HCT116 (cell line): ENCODE data around the gene ALG10B. TPM values are rescaled to one million over a fixed set of nuclear protein-coding genes. Genes with fewer than 3 reads are reported as not detected.

Source experiments
- ATAC-seq: fragments of 200-7000 bp; cut with Tn5 transposase; 2 replicates; pipeline ENCODE4 v1.9.1; 2020; ENCODE audit warnings: mild to moderate bottlenecking, moderate library complexity
- BruUV-seq: library from RNA; stranded (reverse); fragments of 400-500 nt; replicated peaks from 2 replicates; lab custom pipeline; 2021; lab: Mats Ljungman, UMichigan
- CTCF ChIA-PET: fragments of 300-600 bp; sonication (Branson Sonifier 250); formaldehyde crosslinking; loops from one replicate; lab custom pipeline; 2021; ENCODE audit warnings: antibody characterized with exemption; lab: Charles Lee
- POLR2A ChIA-PET: fragments of 300-600, 350-600 bp; sonication (Branson Sonifier 250); formaldehyde crosslinking; loops from one replicate; lab custom pipeline; 2021; ENCODE audit warnings: antibody characterized with exemption; lab: Charles Lee
- RAD21 ChIA-PET, 2 experiments: fragments of 300-600 bp; sonication (Branson Sonifier 250); formaldehyde crosslinking; loops; one replicate each; lab custom pipeline; 2023; ENCODE audit warnings: low total read pairs in 2 of 2; ENCODE audit not compliant: uncharacterized antibody in 2 of 2, unreplicated experiment in 2 of 2, low non-redundant PET in 1 of 2; lab: Charles Lee
- DNase-seq: peaks from one replicate; pipeline ENCODE4 v3.0.0-alpha.2; 2010; ENCODE audit warnings: low read depth, low spot score
- H2AFZ ChIP-seq: fragments of 200-600 bp; shearing (Covaris generic), sonication (generic); 2 replicates; pipeline ENCODE4 v1.6.1; 2017; ENCODE audit warnings: low read depth, mixed run types, mixed read lengths, antibody characterized with exemption, low read length; ENCODE audit not compliant: poor library complexity, severe bottlenecking
- H3K27ac ChIP-seq: 2 replicates; pipeline ENCODE4 v1.5.1; 2012; ENCODE audit warnings: low read depth, low read length
- H3K27me3 ChIP-seq: fragments of 200-600 bp; sonication (generic); 2 replicates; pipeline ENCODE4 v1.6.1; 2016; ENCODE audit warnings: mixed run types, low read length, mixed read lengths; ENCODE audit not compliant: insufficient read depth
- H3K36me3 ChIP-seq, 2 experiments: fragments of 200-500 bp in 1 of 2; fragments of 200-600 bp in 1 of 2; sonication (Bioruptor generic) in 1 of 2; sonication (generic) in 1 of 2; 2 replicates each; pipeline versions ENCODE4 v1.5.1 to v1.6.1; 2014 to 2016; ENCODE audit warnings: low read length in 2 of 2, inconsistent platforms in 1 of 2, mixed read lengths in 1 of 2, mixed run types in 1 of 2; ENCODE audit not compliant: insufficient read depth in 2 of 2, control insufficient read depth in 1 of 2
- H3K4me1 ChIP-seq, 2 experiments: fragments of 200-600 bp in 1 of 2; sonication (generic) in 1 of 2; 2 replicates each; pipeline versions ENCODE4 v1.5.1 to v1.6.1; 2012 to 2017; ENCODE audit warnings: low read length in 2 of 2, inconsistent platforms in 1 of 2, mild to moderate bottlenecking in 1 of 2, mixed read lengths in 1 of 2, mixed run types in 1 of 2, moderate library complexity in 1 of 2; ENCODE audit not compliant: insufficient read depth in 2 of 2, control insufficient read depth in 1 of 2
- H3K4me2 ChIP-seq: fragments of 200-600 bp; sonication (generic); 2 replicates; pipeline ENCODE4 v1.6.1; 2017; ENCODE audit warnings: mixed run types, low read length, mixed read lengths
- H3K4me3 ChIP-seq, 2 experiments: fragments of 200-600 bp in 1 of 2; sonication (generic) in 1 of 2; replicated peaks in 1 of 2; 2 replicates each; pipeline ENCODE4 v1.5.1; 2011 to 2016; ENCODE audit warnings: low read length in 2 of 2, control low read depth in 1 of 2, low read depth in 1 of 2, mild to moderate bottlenecking in 1 of 2, mixed read lengths in 1 of 2, mixed run types in 1 of 2
- H3K79me2 ChIP-seq: fragments of 200-600 bp; sonication (generic); 2 replicates; pipeline ENCODE4 v1.6.1; 2017; ENCODE audit warnings: mild to moderate bottlenecking, mixed run types, low read length, moderate library complexity, mixed read lengths; ENCODE audit not compliant: insufficient read depth
- H3K9ac ChIP-seq: fragments of 200-600 bp; sonication (generic); 2 replicates; pipeline ENCODE4 v1.6.1; 2016; ENCODE audit warnings: low read length, mixed read lengths
- H3K9me2 ChIP-seq: fragments of 200-600 bp; sonication (generic), shearing (Covaris generic); 2 replicates; pipeline ENCODE4 v1.6.1; 2017; ENCODE audit warnings: mixed run types, mild to moderate bottlenecking, moderate library complexity; ENCODE audit not compliant: insufficient read depth
- H3K9me3 ChIP-seq, 2 experiments: fragments of 200-500 bp in 1 of 2; fragments of 200-600 bp in 1 of 2; sonication (Bioruptor generic) in 1 of 2; sonication (generic) in 1 of 2; 2 replicates each; pipeline ENCODE4 v1.6.1; 2014 to 2017; ENCODE audit warnings: low read length in 2 of 2, mixed read lengths in 2 of 2, inconsistent platforms in 1 of 2, low read depth in 1 of 2, mild to moderate bottlenecking in 1 of 2, mixed run types in 1 of 2, moderate library complexity in 1 of 2; ENCODE audit not compliant: control insufficient read depth in 1 of 2, insufficient read depth in 1 of 2
- H4K20me1 ChIP-seq: fragments of 200-600 bp; sonication (generic), shearing (Covaris generic); 2 replicates; pipeline ENCODE4 v1.6.1; 2017; ENCODE audit warnings: mixed run types, mild to moderate bottlenecking, moderate library complexity; ENCODE audit not compliant: insufficient read depth
- ATF3 ChIP-seq: IDR thresholded peaks from 2 replicates; pipeline ENCODE4 v1.6.1; 2012
- CTCF ChIP-seq, 3 experiments: fragments of 200-600 bp in 1 of 3; sonication (generic) in 1 of 3; IDR thresholded peaks in 2 of 3; conservative IDR thresholded peaks in 1 of 3; 2 replicates each; pipeline ENCODE4 v1.5.1; 2012 to 2017; ENCODE audit warnings: low read depth in 2 of 3, low read length in 2 of 3, antibody characterized with exemption in 1 of 3, borderline replicate concordance in 1 of 3, control low read depth in 1 of 3, mild to moderate bottlenecking in 1 of 3, mixed read lengths in 1 of 3, mixed run types in 1 of 3, moderate library complexity in 1 of 3; ENCODE audit not compliant: insufficient read depth in 1 of 3
- EGR1 ChIP-seq: IDR thresholded peaks from 2 replicates; pipeline ENCODE4 v1.6.1; 2012; ENCODE audit warnings: low read depth
- ELF1 ChIP-seq: IDR thresholded peaks from 2 replicates; pipeline ENCODE4 v1.6.1; 2012; ENCODE audit warnings: low read depth, borderline replicate concordance
- EZH2phosphoT487 ChIP-seq: fragments of 200-600 bp; IDR thresholded peaks from 2 replicates; pipeline ENCODE4 v1.6.1; 2018; ENCODE audit warnings: antibody characterized with exemption, borderline replicate concordance
- POLR2A ChIP-seq: IDR thresholded peaks from 2 replicates; pipeline ENCODE4 v1.7.0; 2011; ENCODE audit warnings: borderline replicate concordance; ENCODE audit not compliant: insufficient read depth, insufficient read length; ENCODE audit errors: extremely low read depth
- POLR2AphosphoS5 ChIP-seq: IDR thresholded peaks from 2 replicates; pipeline ENCODE4 v1.6.1; 2011; ENCODE audit warnings: mild to moderate bottlenecking, low read depth, low read length, moderate library complexity
- RAD21 ChIP-seq: IDR thresholded peaks from 2 replicates; pipeline ENCODE4 v1.6.1; 2012; ENCODE audit warnings: low read depth, mild to moderate bottlenecking
- ZBTB33 ChIP-seq: IDR thresholded peaks from 2 replicates; pipeline ENCODE4 v1.6.1; 2011; ENCODE audit warnings: mild to moderate bottlenecking, low read length, moderate library complexity; ENCODE audit not compliant: insufficient replicate concordance; ENCODE audit errors: extremely low read depth
- intact Hi-C: fragments of 100-400 bp; cut with micrococcal nuclease; formaldehyde crosslinking; loops from 2 replicates; pipeline ENCODE4 v1.10.0; 2022
- total RNA-seq: library from RNA; stranded (reverse); gene quantifications from one replicate; pipeline ENCODE4 v1.2.1, GENCODE V29; 2021; ENCODE audit not compliant: unreplicated experiment

ALG10B gene
- total RNA-seq, 1 experiment from 2014 or later = 9.0 TPM

- TF ChIP-seq POLR2A (no peak), ZBTB33 (no peak), ELF1 (no peak), EZH2phosphoT487 (no peak), CTCF (IDR thresholded peaks at IDR 0.05 in 2 of 3, conservative IDR thresholded peaks at IDR 0.05 in 1 of 3; ENCODE audit: borderline replicate concordance in 1 of 3, insufficient read depth in 1 of 3, low read depth in 2 of 3, low read length in 2 of 3) (no peak), RAD21 (no peak), ATF3 (no peak), EGR1 (no peak)
Observed at GRCh38 chr12:38367506-38367905, 50.9 kb downstream of the ALG10B start (continued).

- Histone ChIP-seq H4K20me1 (no peaks in the 10 kb centered on the region), H3K4me1 (no peaks in the 10 kb centered on the region), H3K9me2 (no peaks in the 10 kb centered on the region), H2AFZ (no peak overlapping the region), H3K9me3 (no peaks in the 10 kb centered on the region), H3K36me3 (no peaks in the 10 kb centered on the region), H3K4me2 (no peak overlapping the region), H3K79me2 (no peaks in the 10 kb centered on the region), H3K4me3 (no peak overlapping the region), H3K27ac (no peak overlapping the region), H3K9ac (no peak overlapping the region), H3K27me3 (no peaks in the 10 kb centered on the region)
- ATAC-seq = no peak
- no TSS peak for BruUV-seq
- ChIA-PET CTCF (no interaction called here), RAD21 (no interaction called here), POLR2A (no interaction called here)
- intact Hi-C loops = no loop called here
- no peak for TF ChIP-seq POLR2AphosphoS5
- DNase-seq = no peak
Observed at GRCh38 chr12:38370311-38370710, 53.7 kb downstream of the ALG10B start.
